GM23338 (cell line): ENCODE measurements around the gene AKR1D1. TPM values are rescaled to one million over a fixed set of nuclear protein-coding genes. Genes with fewer than 3 reads are reported as not detected.
A peak's percentile ranks its signal among the peaks of the same experiment; 100 is the strongest.

Experiments used
- ATAC-seq: fragments of 200-7000 bp; cut with Tn5 transposase; 3 replicates; pipeline ENCODE4 v1.9.1; 2020
- DNase-seq: peaks from one replicate; pipeline ENCODE4 v3.0.0-alpha.2; 2015; ENCODE audit warnings: low spot score
- H2AFZ ChIP-seq: fragments of 200-600 bp; sonication (generic); 2 replicates; pipeline ENCODE4 v1.8.0; 2016; ENCODE audit warnings: antibody characterized with exemption, mild to moderate bottlenecking, moderate library complexity
- H3F3A ChIP-seq: fragments of 200-600 bp; sonication (generic); replicated peaks from 2 replicates; pipeline ENCODE4 v1.8.0; 2017; ENCODE audit warnings: antibody characterized with exemption, mixed run types, low read depth
- H3K27ac ChIP-seq: fragments of 200-600 bp; sonication (generic); 2 replicates; pipeline ENCODE4 v1.6.1; 2016; ENCODE audit warnings: low read depth
- H3K27me3 ChIP-seq: fragments of 200-600 bp; sonication (generic); 2 replicates; pipeline ENCODE4 v1.8.0; 2016; ENCODE audit warnings: mild to moderate bottlenecking, mixed run types, moderate library complexity; ENCODE audit not compliant: insufficient read depth
- H3K36me3 ChIP-seq: fragments of 200-600 bp; sonication (generic); 2 replicates; pipeline ENCODE4 v1.8.0; 2016; ENCODE audit warnings: mild to moderate bottlenecking; ENCODE audit not compliant: insufficient read depth
- H3K4me1 ChIP-seq: fragments of 200-600 bp; sonication (generic); 2 replicates; pipeline ENCODE4 v1.8.0; 2016; ENCODE audit warnings: mild to moderate bottlenecking, moderate library complexity; ENCODE audit not compliant: insufficient read depth
- H3K4me2 ChIP-seq: fragments of 200-600 bp; sonication (generic); 2 replicates; pipeline ENCODE4 v1.7.1; 2017; ENCODE audit warnings: mixed run types
- H3K4me3 ChIP-seq: fragments of 200-600 bp; sonication (generic); 2 replicates; pipeline ENCODE4 v1.6.1; 2016; ENCODE audit warnings: mixed run types
- H3K79me2 ChIP-seq: fragments of 200-600 bp; sonication (generic); replicated peaks from 2 replicates; pipeline ENCODE4 v1.8.0; 2017; ENCODE audit warnings: mild to moderate bottlenecking; ENCODE audit not compliant: insufficient read depth
- H3K9me2 ChIP-seq: fragments of 200-600 bp; sonication (generic); 2 replicates; pipeline ENCODE4 v1.8.0; 2017; ENCODE audit not compliant: insufficient read depth
- H4K20me1 ChIP-seq: fragments of 200-600 bp; sonication (generic); replicated peaks from 2 replicates; pipeline ENCODE4 v1.8.0; 2017; ENCODE audit warnings: mild to moderate bottlenecking; ENCODE audit not compliant: insufficient read depth
- H3K27ac Mint-ChIP-seq: 2 replicates; pipeline ENCODE4 v1.8.0; 2020; ENCODE audit warnings: inconsistent platforms, mild to moderate bottlenecking, moderate library complexity, mixed read lengths
- H3K27me3 Mint-ChIP-seq: 3 replicates; pipeline ENCODE4 v1.8.0; 2022; ENCODE audit warnings: low read depth, mild to moderate bottlenecking, moderate library complexity, mixed read lengths, inconsistent platforms; ENCODE audit not compliant: insufficient read depth, poor library complexity
- H3K36me3 Mint-ChIP-seq: 3 replicates; pipeline ENCODE4 v1.8.0; 2021; ENCODE audit warnings: low read depth, mild to moderate bottlenecking, inconsistent platforms, moderate library complexity, mixed read lengths
- H3K4me1 Mint-ChIP-seq: 3 replicates; pipeline ENCODE4 v1.8.0; 2020; ENCODE audit warnings: mild to moderate bottlenecking, inconsistent platforms, mixed read lengths
- H3K4me3 Mint-ChIP-seq: 3 replicates; pipeline ENCODE4 v1.8.0; 2021; ENCODE audit warnings: moderate library complexity, mild to moderate bottlenecking, inconsistent platforms, mixed read lengths
- H3K9me3 Mint-ChIP-seq: 3 replicates; pipeline ENCODE4 v1.8.0; 2020; ENCODE audit warnings: moderate library complexity, mild to moderate bottlenecking, inconsistent platforms, mixed read lengths
- CREB1 ChIP-seq: fragments of 250-450 bp; sonication (Bioruptor Pico); IDR thresholded peaks from 2 replicates; pipeline ENCODE4 v1.5.0; 2020; ENCODE audit warnings: low read depth, mild to moderate bottlenecking, moderate library complexity
- EZH2 ChIP-seq: fragments of 200-600 bp; sonication (generic); IDR thresholded peaks from one replicate; pipeline ENCODE4 v1.8.0; 2017; ENCODE audit warnings: antibody characterized with exemption, mild to moderate bottlenecking, low read depth; ENCODE audit not compliant: unreplicated experiment
- EZH2phosphoT487 ChIP-seq: fragments of 200-600 bp; sonication (generic); IDR thresholded peaks from one replicate; pipeline ENCODE4 v1.8.1; 2018; ENCODE audit warnings: antibody characterized with exemption; ENCODE audit not compliant: unreplicated experiment
- JUNB ChIP-seq: IDR thresholded peaks from one replicate; pipeline ENCODE4 v1.6.1; 2016; ENCODE audit warnings: antibody characterized with exemption; ENCODE audit not compliant: unreplicated experiment
- NANOG ChIP-seq: IDR thresholded peaks from 2 replicates; pipeline ENCODE4 v1.6.1; 2016; ENCODE audit warnings: antibody characterized with exemption, borderline replicate concordance
- POLR2AphosphoS5 ChIP-seq: IDR thresholded peaks from 2 replicates; pipeline ENCODE4 v1.6.1; 2016; ENCODE audit warnings: antibody characterized with exemption, low read depth
- STAT1 ChIP-seq: IDR thresholded peaks from one replicate; pipeline ENCODE4 v1.6.1; 2016; ENCODE audit warnings: antibody characterized with exemption; ENCODE audit not compliant: unreplicated experiment
- ZNF114 ChIP-seq: fragments of 250-450 bp; sonication (Bioruptor Pico); IDR thresholded peaks from 2 replicates; pipeline ENCODE4 v1.5.0; 2020; ENCODE audit warnings: mild to moderate bottlenecking, moderate library complexity
- ZNF331 ChIP-seq: fragments of 250-450 bp; sonication (Bioruptor Pico); IDR thresholded peaks from 2 replicates; pipeline ENCODE4 v1.5.0; 2020; ENCODE audit warnings: low read depth, mild to moderate bottlenecking, moderate library complexity
- ZNF462 ChIP-seq: fragments of 250-450 bp; sonication (Bioruptor Pico); IDR thresholded peaks from 2 replicates; pipeline ENCODE4 v1.5.0; 2020; ENCODE audit warnings: mild to moderate bottlenecking, moderate library complexity
- polyA plus RNA-seq: library from polyadenylated mRNA; unstranded; fragments of >200 nt; fragmentation: Nextera tagmentation; extraction: Ambion mirVana; gene quantifications from 2 replicates; pipeline ENCODE4 v1.2.1, GENCODE V29; 2016
- total RNA-seq: library from RNA; depleted of rRNA; stranded (reverse); fragments of >200 nt; shearing (Covaris generic); gene quantifications from 2 replicates; pipeline ENCODE4 v1.2.3, GENCODE V29; 2014
- TF ChIP-seq, protein P1 (sequence below): IDR thresholded peaks from one replicate; pipeline ENCODE4 v1.6.1; 2018; ENCODE audit warnings: antibody characterized with exemption; ENCODE audit not compliant: unreplicated experiment
- TF ChIP-seq, protein P2 (sequence below), 2 experiments: fragments of 200-600 bp in 1 of 2; sonication (generic) in 1 of 2; conservative IDR thresholded peaks; 2 replicates each; pipeline versions ENCODE4 v1.5.1 to v1.6.1; 2016 to 2017; ENCODE audit warnings: antibody characterized with exemption in 2 of 2, low read depth in 2 of 2, mild to moderate bottlenecking in 2 of 2, moderate library complexity in 1 of 2
- TF ChIP-seq, protein P3 (sequence below): IDR thresholded peaks from 2 replicates; pipeline ENCODE4 v1.6.1; 2016; ENCODE audit warnings: antibody characterized with exemption

AKR1D1 gene
- total and polyA plus RNA-seq, 2 experiments from 2014 or later: 0.14 TPM; not detected in 1

- peaks cover 2% of the 10 kb centered on the region for H3K27me3 Mint-ChIP-seq
- 0 out of 2 replicates have a peak overlapping the region, but pooled peaks have one; percentile 6 for H3K27ac ChIP-seq
- no peak for ATAC-seq
These were observed 48.9 kb downstream of the AKR1D1 start for GRCh38 chr7:138125119-138125518.

More at GRCh38 chr7:138125119-138125518, 48.9 kb downstream of the AKR1D1 start:
- Histone ChIP-seq H3F3A (no peaks in the 10 kb centered on the region), H3K27me3 (no peaks in the 10 kb centered on the region), H3K4me1 (peaks cover 12% of the 10 kb centered on the region; the same call in 1 of the 2 replicates), H3K36me3 (no peaks in the 10 kb centered on the region), H3K4me3 (no peak overlapping the region), H3K4me2 (no peak overlapping the region), H2AFZ (peak overlapping the region; percentile 88), H3K9me2 (peaks cover 10% of the 10 kb centered on the region; the same call in 1 of the 2 replicates), H3K79me2 (no peaks in the 10 kb centered on the region), H4K20me1 (no peaks in the 10 kb centered on the region)
- no peak overlapping the region for H3K4me3 Mint-ChIP-seq
- peaks cover 16% of the 10 kb centered on the region; the same call in 2 of the 3 replicates for H3K4me1 Mint-ChIP-seq
- peaks cover 21% of the 10 kb centered on the region for H3K9me3 Mint-ChIP-seq
- peaks cover 21% of the 10 kb centered on the region for H3K36me3 Mint-ChIP-seq
- no peak for DNase-seq
- TF ChIP-seq EZH2phosphoT487 (no peak), ZNF114 (CRISPR knock-in tag) (no peak), NANOG (no peak), POLR2AphosphoS5 (no peak), JUNB (no peak), EZH2 (no peak), CREB1 (CRISPR knock-in tag) (no peak), STAT1 (no peak), ZNF331 (CRISPR knock-in tag) (no peak), ZNF462 (no peak)
- TF ChIP-seq, protein P1, sequence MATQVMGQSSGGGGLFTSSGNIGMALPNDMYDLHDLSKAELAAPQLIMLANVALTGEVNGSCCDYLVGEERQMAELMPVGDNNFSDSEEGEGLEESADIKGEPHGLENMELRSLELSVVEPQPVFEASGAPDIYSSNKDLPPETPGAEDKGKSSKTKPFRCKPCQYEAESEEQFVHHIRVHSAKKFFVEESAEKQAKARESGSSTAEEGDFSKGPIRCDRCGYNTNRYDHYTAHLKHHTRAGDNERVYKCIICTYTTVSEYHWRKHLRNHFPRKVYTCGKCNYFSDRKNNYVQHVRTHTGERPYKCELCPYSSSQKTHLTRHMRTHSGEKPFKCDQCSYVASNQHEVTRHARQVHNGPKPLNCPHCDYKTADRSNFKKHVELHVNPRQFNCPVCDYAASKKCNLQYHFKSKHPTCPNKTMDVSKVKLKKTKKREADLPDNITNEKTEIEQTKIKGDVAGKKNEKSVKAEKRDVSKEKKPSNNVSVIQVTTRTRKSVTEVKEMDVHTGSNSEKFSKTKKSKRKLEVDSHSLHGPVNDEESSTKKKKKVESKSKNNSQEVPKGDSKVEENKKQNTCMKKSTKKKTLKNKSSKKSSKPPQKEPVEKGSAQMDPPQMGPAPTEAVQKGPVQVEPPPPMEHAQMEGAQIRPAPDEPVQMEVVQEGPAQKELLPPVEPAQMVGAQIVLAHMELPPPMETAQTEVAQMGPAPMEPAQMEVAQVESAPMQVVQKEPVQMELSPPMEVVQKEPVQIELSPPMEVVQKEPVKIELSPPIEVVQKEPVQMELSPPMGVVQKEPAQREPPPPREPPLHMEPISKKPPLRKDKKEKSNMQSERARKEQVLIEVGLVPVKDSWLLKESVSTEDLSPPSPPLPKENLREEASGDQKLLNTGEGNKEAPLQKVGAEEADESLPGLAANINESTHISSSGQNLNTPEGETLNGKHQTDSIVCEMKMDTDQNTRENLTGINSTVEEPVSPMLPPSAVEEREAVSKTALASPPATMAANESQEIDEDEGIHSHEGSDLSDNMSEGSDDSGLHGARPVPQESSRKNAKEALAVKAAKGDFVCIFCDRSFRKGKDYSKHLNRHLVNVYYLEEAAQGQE: no peak
- TF ChIP-seq, protein P2, sequence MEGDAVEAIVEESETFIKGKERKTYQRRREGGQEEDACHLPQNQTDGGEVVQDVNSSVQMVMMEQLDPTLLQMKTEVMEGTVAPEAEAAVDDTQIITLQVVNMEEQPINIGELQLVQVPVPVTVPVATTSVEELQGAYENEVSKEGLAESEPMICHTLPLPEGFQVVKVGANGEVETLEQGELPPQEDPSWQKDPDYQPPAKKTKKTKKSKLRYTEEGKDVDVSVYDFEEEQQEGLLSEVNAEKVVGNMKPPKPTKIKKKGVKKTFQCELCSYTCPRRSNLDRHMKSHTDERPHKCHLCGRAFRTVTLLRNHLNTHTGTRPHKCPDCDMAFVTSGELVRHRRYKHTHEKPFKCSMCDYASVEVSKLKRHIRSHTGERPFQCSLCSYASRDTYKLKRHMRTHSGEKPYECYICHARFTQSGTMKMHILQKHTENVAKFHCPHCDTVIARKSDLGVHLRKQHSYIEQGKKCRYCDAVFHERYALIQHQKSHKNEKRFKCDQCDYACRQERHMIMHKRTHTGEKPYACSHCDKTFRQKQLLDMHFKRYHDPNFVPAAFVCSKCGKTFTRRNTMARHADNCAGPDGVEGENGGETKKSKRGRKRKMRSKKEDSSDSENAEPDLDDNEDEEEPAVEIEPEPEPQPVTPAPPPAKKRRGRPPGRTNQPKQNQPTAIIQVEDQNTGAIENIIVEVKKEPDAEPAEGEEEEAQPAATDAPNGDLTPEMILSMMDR (conservative IDR thresholded peaks at IDR 0.05; ENCODE audit: low read depth in 2 of 2): no peak
- TF ChIP-seq, protein P3, sequence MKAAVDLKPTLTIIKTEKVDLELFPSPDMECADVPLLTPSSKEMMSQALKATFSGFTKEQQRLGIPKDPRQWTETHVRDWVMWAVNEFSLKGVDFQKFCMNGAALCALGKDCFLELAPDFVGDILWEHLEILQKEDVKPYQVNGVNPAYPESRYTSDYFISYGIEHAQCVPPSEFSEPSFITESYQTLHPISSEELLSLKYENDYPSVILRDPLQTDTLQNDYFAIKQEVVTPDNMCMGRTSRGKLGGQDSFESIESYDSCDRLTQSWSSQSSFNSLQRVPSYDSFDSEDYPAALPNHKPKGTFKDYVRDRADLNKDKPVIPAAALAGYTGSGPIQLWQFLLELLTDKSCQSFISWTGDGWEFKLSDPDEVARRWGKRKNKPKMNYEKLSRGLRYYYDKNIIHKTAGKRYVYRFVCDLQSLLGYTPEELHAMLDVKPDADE: no peak
- no peak overlapping the region for H3K27ac Mint-ChIP-seq
